Stimulated activated CD8-positive, alpha-beta memory T cell treated with anti-CD3 and anti-CD28 coated beads, Interleukin-15, amount 100 ng/mL, for 4 hours (primary cell): ENCODE data around the gene SENP8.
"Not testable (repeated sequence)": the region's sequence is repeated elsewhere in the genome, so short reads cannot be mapped to it uniquely, and the experiment has no call there.

ENCODE experiments used
- DNase-seq, 2 donors: peaks; one replicate each; pipeline ENCODE4 v3.0.0-alpha.2; 2020; ENCODE audit warnings: low read depth in 2 of 2

SENP8 gene

DNA sequence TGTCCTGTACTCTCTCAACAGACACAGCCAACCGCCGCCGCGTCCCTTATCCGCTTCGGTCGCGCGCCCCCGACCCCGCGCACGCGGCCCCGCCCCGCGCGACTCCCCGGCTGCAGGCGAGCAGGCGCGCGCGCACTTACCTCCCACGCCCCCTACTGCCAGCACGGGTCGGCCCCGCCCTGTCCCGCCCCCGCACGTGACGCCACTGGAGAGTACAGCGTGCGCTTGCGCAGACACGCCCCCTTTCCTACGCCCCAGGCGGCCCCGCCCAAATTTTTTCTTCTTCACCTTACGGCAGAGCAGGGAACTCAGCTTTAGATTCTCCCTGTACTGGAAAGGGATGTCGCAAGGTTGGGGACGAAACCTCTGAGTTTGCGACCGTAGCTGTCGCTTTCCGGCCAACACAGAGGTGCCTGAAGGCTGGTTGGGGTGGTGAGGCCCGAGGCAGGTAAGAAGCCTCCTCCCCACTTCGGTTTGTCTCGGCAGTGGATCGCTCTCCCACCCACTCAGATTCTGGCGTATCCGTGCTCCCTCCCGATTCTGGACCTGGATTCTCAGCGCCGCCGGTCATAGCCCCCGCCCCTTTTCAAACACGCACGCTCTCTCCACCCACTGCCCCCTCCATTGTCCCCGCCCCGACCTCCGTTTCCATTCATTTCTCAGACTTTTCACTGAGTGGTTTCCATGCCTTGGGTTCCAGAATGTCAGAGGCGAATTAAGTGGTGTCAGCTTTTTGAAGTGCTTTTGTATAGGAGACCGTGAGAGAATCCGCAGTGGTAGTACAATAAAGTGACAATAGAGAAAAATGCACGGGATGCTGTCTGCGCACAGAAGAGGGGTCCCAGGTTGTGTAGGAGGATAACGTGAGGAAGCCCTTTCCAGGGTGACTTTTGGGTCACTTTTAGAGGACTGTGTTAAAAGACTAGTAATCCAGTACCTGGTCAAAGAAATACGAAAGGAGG, at the start of gene SENP8, which contains the start of gene MYO9A:
Gene SENP8 (plus strand): TSS at position 387 of the 962 bp plus-strand sequence. CDS start 21,221 bp downstream, outside the sequence.
Gene MYO9A (minus strand): TSS at position 134 of the 962 bp plus-strand sequence. CDS start 71,587 bp downstream, outside the sequence.
- DNase-seq, result peak; percentile 97 to 98

DNA sequence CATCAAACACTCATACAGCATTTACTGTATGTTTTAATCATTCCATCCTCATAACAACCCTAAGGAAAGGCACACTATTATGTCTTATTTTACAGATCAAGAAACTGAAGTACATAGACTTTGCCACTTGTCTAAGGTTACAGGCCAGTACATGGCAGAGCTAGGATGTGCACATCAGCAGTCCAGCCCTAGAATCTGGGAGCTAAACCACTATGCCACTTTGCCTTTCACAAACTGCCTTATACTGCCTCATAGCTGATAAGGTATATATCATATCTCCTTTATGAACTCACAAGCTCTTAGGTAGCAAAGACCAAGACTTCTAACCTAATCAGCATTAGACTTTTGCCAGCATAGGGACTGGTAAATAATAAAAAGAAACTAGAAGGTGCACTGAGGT, 49.3 kb upstream of the SENP8 start:
- DNase-seq, result no peak

DNA sequence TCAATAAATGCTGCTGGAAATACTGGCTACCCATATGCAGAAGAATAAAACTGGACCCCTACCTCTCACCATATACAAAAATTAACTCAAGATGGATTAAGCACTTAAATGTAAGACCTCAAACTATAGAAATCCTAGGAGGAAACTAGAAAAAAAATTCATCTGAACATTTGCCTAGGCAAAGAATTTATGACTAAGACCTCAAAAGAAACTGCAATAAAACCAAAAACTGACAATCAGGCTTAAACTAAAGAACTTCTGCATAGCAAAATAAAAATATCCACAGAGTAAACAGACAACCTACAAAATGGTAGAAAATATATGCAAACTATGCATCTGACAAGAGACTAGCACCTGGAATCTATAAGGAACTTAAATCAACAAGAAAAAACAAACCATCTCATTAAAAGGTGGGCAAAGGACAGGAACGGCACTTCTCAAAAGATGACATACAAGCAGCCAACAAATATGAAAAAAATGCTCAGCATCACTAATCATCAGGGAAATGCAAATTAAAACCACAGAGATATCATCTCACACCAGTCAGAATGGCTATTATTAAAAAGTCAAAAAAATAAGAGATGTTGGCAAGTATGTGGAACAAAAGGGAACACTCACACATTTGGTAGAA, 47.3 kb upstream of the SENP8 start:
- DNase-seq, result no peak

- not testable (repeated sequence) for DNase-seq
These were observed 46.8 kb upstream of the SENP8 start for GRCh38 chr15:72071448-72071825.

- no peak for DNase-seq
These were observed 43.7 kb upstream of the SENP8 start for GRCh38 chr15:72074335-72075060.

DNA sequence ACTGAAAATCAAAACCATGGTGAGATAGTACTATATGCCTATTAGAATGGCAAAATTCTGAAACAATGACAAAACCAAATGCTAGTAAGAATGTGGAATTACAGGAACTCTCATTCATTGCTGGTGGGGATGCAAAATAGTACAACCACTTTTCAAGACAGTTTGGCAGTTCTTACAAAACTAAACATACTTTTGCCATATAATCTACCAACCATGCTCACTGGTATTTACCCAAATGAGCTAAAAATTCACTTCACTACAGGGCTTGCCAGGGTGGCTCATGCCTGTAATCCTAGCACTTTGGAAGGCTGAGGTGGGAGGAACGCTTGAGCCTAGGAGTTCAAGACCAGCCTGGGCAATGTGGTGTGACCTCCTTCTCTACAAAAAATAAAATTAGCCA, 40.3 kb upstream of the SENP8 start:
- DNase-seq, result no peak

GRCh38 chr15:72078887-72079286, 39.3 kb upstream of the SENP8 start:
- DNase-seq, result no peak

DNA sequence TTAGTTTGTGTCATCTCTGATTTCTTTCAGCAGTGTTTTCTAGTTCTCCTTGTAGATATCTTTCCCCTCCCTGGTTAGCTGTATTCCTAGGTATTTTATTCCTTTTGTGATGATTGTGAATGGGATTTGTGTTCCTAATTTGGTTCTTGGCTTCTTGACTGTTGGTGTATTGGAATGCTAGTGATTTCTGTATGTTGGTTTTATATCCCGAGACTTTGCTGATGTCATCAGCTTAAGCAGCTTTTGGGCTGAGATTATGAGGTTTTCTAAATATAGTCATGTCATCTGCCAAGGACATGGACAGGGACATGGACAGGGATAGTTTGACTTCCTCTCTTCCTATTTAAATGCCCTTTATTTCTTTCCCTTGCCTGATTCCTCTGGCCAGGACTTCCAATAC, 36.0 kb upstream of the SENP8 start:
- no peak for DNase-seq

GRCh38 chr15:72086010-72086697, 32.0 kb upstream of the SENP8 start:
- no peak for DNase-seq

DNA sequence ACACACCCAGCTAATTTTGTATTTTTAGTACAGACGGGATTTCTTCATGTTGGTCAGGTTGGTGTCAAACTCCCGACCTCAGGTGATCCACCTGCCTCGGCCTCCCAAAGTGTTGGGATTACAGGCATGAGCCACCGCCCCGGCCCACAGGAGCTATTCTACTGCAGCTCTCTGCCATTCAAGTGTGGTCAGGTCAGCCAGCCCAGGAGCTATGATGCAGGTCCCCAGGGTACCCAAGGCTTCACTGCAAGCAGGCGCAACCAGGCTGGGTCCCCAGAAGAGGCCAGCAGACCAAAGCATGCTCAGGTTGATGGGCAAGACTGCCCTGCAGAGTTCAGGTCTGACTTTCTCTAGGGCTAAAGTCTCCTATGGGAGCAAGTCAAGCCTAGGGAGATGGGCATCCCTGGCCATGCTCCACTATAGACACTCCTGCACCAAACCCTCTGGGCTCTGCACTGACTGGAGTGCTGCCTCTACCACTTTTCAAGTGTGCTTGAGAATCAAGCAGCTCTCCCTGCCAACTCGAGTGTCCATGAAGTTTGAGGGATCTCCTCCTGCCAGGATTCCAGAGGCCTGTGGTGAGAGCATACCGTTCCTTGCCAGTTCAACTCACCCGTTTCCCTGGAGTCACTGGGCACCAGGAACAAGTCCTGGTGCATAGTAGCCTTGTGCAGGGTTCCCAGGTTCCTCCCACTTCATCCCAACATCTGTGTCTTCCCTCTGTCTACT, 31.1 kb upstream of the SENP8 start:
- no peak for DNase-seq

DNA sequence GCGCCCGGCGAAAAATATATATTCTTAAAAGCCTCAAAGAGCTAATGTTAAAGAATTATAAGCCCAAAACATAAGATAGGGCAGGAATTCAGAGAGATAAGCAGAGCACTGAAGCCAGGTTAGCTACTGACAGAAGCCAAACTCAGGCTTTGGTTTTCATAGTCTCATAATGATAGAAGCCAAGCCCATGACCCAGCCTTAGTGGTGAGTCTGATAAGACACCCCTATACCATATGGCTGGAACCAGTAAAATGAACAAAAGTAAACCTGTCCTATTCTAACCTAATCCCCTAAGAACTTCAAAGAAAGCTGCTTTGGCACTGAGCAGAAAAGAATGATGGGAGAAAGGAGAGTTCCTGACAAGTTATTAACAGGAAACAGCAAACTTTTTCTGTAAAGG, 26.2 kb upstream of the SENP8 start:
- no peak for DNase-seq

GRCh38 chr15:72092691-72093090, 25.5 kb upstream of the SENP8 start:
- DNase-seq, result no peak

DNA sequence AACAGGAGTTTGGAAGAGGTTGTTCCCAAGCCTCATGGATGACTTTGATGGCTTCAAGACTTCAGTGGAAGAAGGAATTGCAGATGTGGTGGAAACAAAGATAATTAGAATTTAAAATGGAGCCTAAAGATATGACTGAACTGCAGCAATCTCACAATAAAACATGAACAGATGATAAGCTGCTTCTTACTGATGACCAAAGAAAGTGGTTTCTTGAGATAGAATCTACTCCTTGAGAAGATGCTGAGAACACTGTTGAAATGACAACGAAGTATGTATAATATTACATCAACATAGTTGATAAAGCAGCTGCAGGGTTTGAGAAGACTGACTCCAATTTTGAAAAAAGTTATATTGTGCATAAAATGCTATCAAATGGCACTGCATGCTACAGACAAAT, 21.4 kb upstream of the SENP8 start:
- no peak for DNase-seq

GRCh38 chr15:72098040-72098439, 20.2 kb upstream of the SENP8 start:
- no peak for DNase-seq

DNA sequence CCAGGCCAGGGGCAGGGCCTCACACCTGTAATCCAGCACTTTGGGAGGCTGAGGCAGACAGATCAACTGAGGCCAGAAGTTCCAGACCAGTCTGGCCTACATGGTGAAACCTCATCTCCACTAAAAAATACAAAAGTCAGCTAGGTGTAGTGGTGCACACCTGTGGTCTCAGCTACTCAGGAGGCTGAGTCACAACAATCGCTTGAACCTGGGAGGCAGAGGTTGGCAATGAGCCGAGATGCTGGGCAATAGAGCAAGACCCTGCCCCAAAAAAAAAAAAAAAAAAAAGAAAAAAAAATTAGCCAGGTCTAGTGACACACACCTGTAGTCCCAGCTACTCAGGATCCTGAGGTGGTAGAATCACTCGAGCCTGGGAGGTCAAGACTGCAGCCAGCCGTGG, 19.0 kb upstream of the SENP8 start:
- DNase-seq, result no peak

DNA sequence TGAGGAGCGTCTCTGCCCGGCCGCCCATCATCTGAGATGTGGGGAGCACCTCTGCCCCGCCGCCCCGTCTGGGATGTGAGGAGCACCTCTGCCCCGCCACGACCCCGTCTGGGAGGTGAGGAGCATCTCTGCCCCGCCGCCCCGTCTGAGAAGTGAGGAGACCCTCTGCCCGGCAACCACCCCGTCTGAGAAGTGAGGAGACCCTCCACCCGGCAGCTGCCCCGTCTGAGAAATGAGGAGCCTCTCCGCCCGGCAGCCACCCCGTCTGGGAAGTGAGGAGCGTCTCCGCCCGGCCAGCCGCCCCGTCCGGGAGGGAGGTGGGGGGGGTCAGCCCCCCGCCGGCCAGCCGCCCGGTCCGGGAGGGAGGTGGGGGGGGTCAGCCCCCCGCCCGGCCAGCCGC, 17.7 kb upstream of the SENP8 start:
- DNase-seq, result not testable (repeated sequence)

GRCh38 chr15:72105111-72105510, 13.1 kb upstream of the SENP8 start:
- DNase-seq, result no peak

DNA sequence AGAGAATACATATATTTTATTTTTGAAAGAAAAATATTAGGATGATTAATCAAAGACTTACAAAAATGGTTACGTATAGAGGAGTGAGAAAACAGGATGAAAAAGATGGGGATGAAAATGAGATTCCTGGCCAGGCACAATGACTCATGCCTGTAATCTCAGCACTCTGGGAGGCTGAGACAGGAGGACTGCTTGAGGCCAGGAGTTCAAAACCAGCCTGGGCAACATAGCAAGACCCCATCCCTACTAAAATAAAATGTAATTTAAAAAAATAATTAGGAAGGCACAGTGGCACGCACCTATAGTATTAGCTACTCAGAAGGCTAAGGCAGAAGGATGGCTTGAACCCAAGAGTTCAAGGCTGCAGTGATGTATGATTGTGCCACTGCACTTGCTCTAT, 12.1 kb upstream of the SENP8 start:
- DNase-seq, result no peak

GRCh38 chr15:72110355-72110754, 7.8 kb upstream of the SENP8 start:
- DNase-seq, result no peak

DNA sequence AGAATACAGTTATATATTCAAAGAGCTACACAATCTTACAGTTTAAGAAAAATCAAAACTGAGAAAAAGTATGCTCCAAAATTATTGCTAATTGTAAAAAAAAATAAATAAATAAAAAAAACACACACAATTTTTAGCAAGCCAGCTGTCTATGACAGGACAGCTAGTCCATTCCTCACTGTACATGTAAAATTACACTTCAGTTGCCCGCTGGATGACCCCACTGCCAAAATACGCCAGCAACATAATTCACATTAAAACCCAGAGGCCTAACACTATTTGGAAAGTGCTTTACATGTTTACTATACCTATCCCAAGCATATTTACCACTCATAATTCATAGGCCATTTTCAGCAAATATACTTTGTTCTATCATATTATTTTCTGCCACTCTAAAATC, 6.1 kb upstream of the SENP8 start:
- DNase-seq, result no peak

- DNase-seq, result no peak
These were observed 5.4 kb upstream of the SENP8 start for GRCh38 chr15:72112805-72113204.
